ENCODE measurements around the gene MDN1.
"Not testable (repeated sequence)": the region's sequence is repeated elsewhere in the genome, so short reads cannot be mapped to it uniquely, and the experiment has no call there.

Gene MDN1

GRCh38 chr6:89794324-89794723 lies 25.3 kb downstream of the MDN1 start:
- no peaks in the 10 kb centered on the region for H3K9me3 ChIP-seq (ENCODE audit: control insufficient read depth, insufficient read depth, low read length)
- H3K36me3 ChIP-seq (ENCODE audit: insufficient read depth, low read length), result peaks cover 53% of the 10 kb centered on the region
- no peak overlapping the region for H3K9ac ChIP-seq (ENCODE audit: low read depth, low read length)
- no peaks in the 10 kb centered on the region for H3K4me1 ChIP-seq (ENCODE audit: insufficient read depth, low read length)

GRCh38 chr6:89793586-89793985 lies 26.0 kb downstream of the MDN1 start:
- Histone ChIP-seq H3K9ac (ENCODE audit: low read depth, low read length) (no peak overlapping the region), H3K9me3 (ENCODE audit: control insufficient read depth, insufficient read depth, low read length) (no peaks in the 10 kb centered on the region), H3K4me1 (ENCODE audit: insufficient read depth, low read length) (no peaks in the 10 kb centered on the region), H3K36me3 (ENCODE audit: insufficient read depth, low read length) (peaks cover 57% of the 10 kb centered on the region)

- no peak overlapping the region for H3K9ac ChIP-seq (ENCODE audit: low read depth, low read length)
- no peaks in the 10 kb centered on the region for H3K9me3 ChIP-seq (ENCODE audit: control insufficient read depth, insufficient read depth, low read length)
- H3K4me1 ChIP-seq (ENCODE audit: insufficient read depth, low read length), result no peaks in the 10 kb centered on the region
- peaks cover 63% of the 10 kb centered on the region for H3K36me3 ChIP-seq (ENCODE audit: insufficient read depth, low read length)
Observed at GRCh38 chr6:89792881-89793280, 26.7 kb downstream of the MDN1 start.

GRCh38 chr6:89790403-89790802 lies 29.2 kb downstream of the MDN1 start:
- Histone ChIP-seq H3K9ac (ENCODE audit: low read depth, low read length) (no peak overlapping the region), H3K36me3 (ENCODE audit: insufficient read depth, low read length) (peaks cover 68% of the 10 kb centered on the region), H3K9me3 (ENCODE audit: control insufficient read depth, insufficient read depth, low read length) (no peaks in the 10 kb centered on the region), H3K4me1 (ENCODE audit: insufficient read depth, low read length) (no peaks in the 10 kb centered on the region)

- Histone ChIP-seq H3K36me3 (ENCODE audit: insufficient read depth, low read length) (peaks cover 68% of the 10 kb centered on the region), H3K4me1 (ENCODE audit: insufficient read depth, low read length) (no peaks in the 10 kb centered on the region), H3K9ac (ENCODE audit: low read depth, low read length) (no peak overlapping the region), H3K9me3 (ENCODE audit: control insufficient read depth, insufficient read depth, low read length) (no peaks in the 10 kb centered on the region)
Observed at GRCh38 chr6:89789980-89790379, 29.6 kb downstream of the MDN1 start.

- Histone ChIP-seq H3K4me1 (ENCODE audit: insufficient read depth, low read length) (no peaks in the 10 kb centered on the region), H3K36me3 (ENCODE audit: insufficient read depth, low read length) (peaks cover 71% of the 10 kb centered on the region), H3K9ac (ENCODE audit: low read depth, low read length) (no peak overlapping the region), H3K9me3 (ENCODE audit: control insufficient read depth, insufficient read depth, low read length) (no peaks in the 10 kb centered on the region)
Observed at GRCh38 chr6:89787660-89788328, 31.8 kb downstream of the MDN1 start.

GRCh38 chr6:89786970-89787369 lies 32.6 kb downstream of the MDN1 start:
- H3K9me3 ChIP-seq (ENCODE audit: control insufficient read depth, insufficient read depth, low read length), result no peaks in the 10 kb centered on the region
- H3K36me3 ChIP-seq (ENCODE audit: insufficient read depth, low read length), result peaks cover 69% of the 10 kb centered on the region
- no peaks in the 10 kb centered on the region for H3K4me1 ChIP-seq (ENCODE audit: insufficient read depth, low read length)
- no peak overlapping the region for H3K9ac ChIP-seq (ENCODE audit: low read depth, low read length)

- Histone ChIP-seq H3K9ac (ENCODE audit: low read depth, low read length) (no peak overlapping the region), H3K36me3 (ENCODE audit: insufficient read depth, low read length) (peaks cover 73% of the 10 kb centered on the region), H3K4me1 (ENCODE audit: insufficient read depth, low read length) (no peaks in the 10 kb centered on the region), H3K9me3 (ENCODE audit: control insufficient read depth, insufficient read depth, low read length) (no peaks in the 10 kb centered on the region)
Observed at GRCh38 chr6:89784838-89785237, 34.8 kb downstream of the MDN1 start.

GRCh38 chr6:89783293-89783692 lies 36.3 kb downstream of the MDN1 start:
- not testable (repeated sequence) for H3K4me1 ChIP-seq (ENCODE audit: insufficient read depth, low read length); H3K9me3 ChIP-seq (ENCODE audit: control insufficient read depth, insufficient read depth, low read length); H3K9ac ChIP-seq (ENCODE audit: low read depth, low read length)
- H3K36me3 ChIP-seq (ENCODE audit: insufficient read depth, low read length), result peaks cover 59% of the 10 kb centered on the region

GRCh38 chr6:89782222-89782621 lies 37.4 kb downstream of the MDN1 start:
- H3K36me3 ChIP-seq (ENCODE audit: insufficient read depth, low read length), result peaks cover 50% of the 10 kb centered on the region
- no peak overlapping the region for H3K9ac ChIP-seq (ENCODE audit: low read depth, low read length)
- no peaks in the 10 kb centered on the region for H3K4me1 ChIP-seq (ENCODE audit: insufficient read depth, low read length)
- H3K9me3 ChIP-seq (ENCODE audit: control insufficient read depth, insufficient read depth, low read length), result no peaks in the 10 kb centered on the region

GRCh38 chr6:89781070-89782034 lies 38.2 kb downstream of the MDN1 start:
- Histone ChIP-seq H3K36me3 (ENCODE audit: insufficient read depth, low read length) (peaks cover 50% of the 10 kb centered on the region), H3K4me1 (ENCODE audit: insufficient read depth, low read length) (no peaks in the 10 kb centered on the region), H3K9me3 (ENCODE audit: control insufficient read depth, insufficient read depth, low read length) (no peaks in the 10 kb centered on the region), H3K9ac (ENCODE audit: low read depth, low read length) (no peak overlapping the region)

- peaks cover 40% of the 10 kb centered on the region for H3K36me3 ChIP-seq (ENCODE audit: insufficient read depth, low read length)
- no peak overlapping the region for H3K9ac ChIP-seq (ENCODE audit: low read depth, low read length)
- no peaks in the 10 kb centered on the region for H3K9me3 ChIP-seq (ENCODE audit: control insufficient read depth, insufficient read depth, low read length)
- peaks cover 7% of the 10 kb centered on the region; the same call in 1 of the 2 replicates for H3K4me1 ChIP-seq (ENCODE audit: insufficient read depth, low read length)
Observed at GRCh38 chr6:89777455-89777854, 42.1 kb downstream of the MDN1 start.

- Histone ChIP-seq H3K4me1 (ENCODE audit: insufficient read depth, low read length) (peaks cover 7% of the 10 kb centered on the region; the same call in 1 of the 2 replicates), H3K9ac (ENCODE audit: low read depth, low read length) (no peak overlapping the region), H3K36me3 (ENCODE audit: insufficient read depth, low read length) (peaks cover 41% of the 10 kb centered on the region), H3K9me3 (ENCODE audit: control insufficient read depth, insufficient read depth, low read length) (no peaks in the 10 kb centered on the region)
Observed at GRCh38 chr6:89776583-89777233, 42.9 kb downstream of the MDN1 start.

GRCh38 chr6:89775150-89775549 lies 44.4 kb downstream of the MDN1 start:
- H3K4me1 ChIP-seq (ENCODE audit: insufficient read depth, low read length), result peaks cover 7% of the 10 kb centered on the region; the same call in 1 of the 2 replicates
- H3K9ac ChIP-seq (ENCODE audit: low read depth, low read length), result no peak overlapping the region
- H3K36me3 ChIP-seq (ENCODE audit: insufficient read depth, low read length), result peaks cover 37% of the 10 kb centered on the region
- H3K9me3 ChIP-seq (ENCODE audit: control insufficient read depth, insufficient read depth, low read length), result no peaks in the 10 kb centered on the region
